Cerebellar nuclear complex (tissue), 1 donor: Measurements from ENCODE around the gene SEZ6L2.
A peak's percentile ranks its signal among the peaks of the same experiment; 100 is the strongest.
"Not testable (repeated sequence)": the region's sequence is repeated elsewhere in the genome, so short reads cannot be mapped to it uniquely, and the experiment has no call there.

Source experiments
- DNase-seq, 2 experiments: peaks; one replicate each; lab custom pipeline; 2025; lab: John Stamatoyannopoulos, UW

The SEZ6L2 gene

GRCh38 chr16:29889372-29889771 is 10.0 kb downstream of the SEZ6L2 start:
- DNase-seq, result not testable (repeated sequence)

- no peak for DNase-seq
These were observed 15.4 kb downstream of the SEZ6L2 start for GRCh38 chr16:29883987-29884386.

GRCh38 chr16:29881050-29881449 is 18.3 kb downstream of the SEZ6L2 start:
- no peak for DNase-seq

- DNase-seq, result no peak
These were observed 21.2 kb downstream of the SEZ6L2 start for GRCh38 chr16:29878172-29878571.

GRCh38 chr16:29877266-29877961 is 21.9 kb downstream of the SEZ6L2 start:
- no peak for DNase-seq

GRCh38 chr16:29876594-29877249 is 22.6 kb downstream of the SEZ6L2 start:
- no peak for DNase-seq

GRCh38 chr16:29876217-29876593 is 23.1 kb downstream of the SEZ6L2 start:
- no peak for DNase-seq

GRCh38 chr16:29875206-29875605 is 24.1 kb downstream of the SEZ6L2 start:
- DNase-seq, result no peak

GRCh38 chr16:29873319-29873718 is 26.0 kb downstream of the SEZ6L2 start:
- DNase-seq, result no peak

GRCh38 chr16:29871822-29872546 is 27.4 kb downstream of the SEZ6L2 start:
- no peak for DNase-seq

- DNase-seq, result not testable (repeated sequence)
These were observed 30.3 kb downstream of the SEZ6L2 start for GRCh38 chr16:29869067-29869466.

GRCh38 chr16:29868396-29869009 is 30.8 kb downstream of the SEZ6L2 start:
- no peak for DNase-seq

GRCh38 chr16:29864205-29864604 is 35.1 kb downstream of the SEZ6L2 start:
- DNase-seq, result no peak

- DNase-seq, result no peak
These were observed 35.7 kb downstream of the SEZ6L2 start for GRCh38 chr16:29863669-29863984.

- DNase-seq, result peak; percentile 82 to 89
These were observed 36.3 kb downstream of the SEZ6L2 start, which contains the start of gene CDIPT for GRCh38 chr16:29862884-29863668. Gene CDIPT (minus strand): TSS chr16:29863226. CDS start chr16:29862857, 369 bp downstream.

GRCh38 chr16:29862383-29862883 is 36.9 kb downstream of the SEZ6L2 start:
- peak in 1 of 2 experiments; percentile 9 for DNase-seq

GRCh38 chr16:29860218-29860617 is 39.1 kb downstream of the SEZ6L2 start:
- DNase-seq, result no peak

- DNase-seq, result no peak
These were observed 40.4 kb downstream of the SEZ6L2 start for GRCh38 chr16:29858974-29859373.

- no peak for DNase-seq
These were observed 41.1 kb downstream of the SEZ6L2 start for GRCh38 chr16:29858149-29858849.

- no peak for DNase-seq
These were observed 42.1 kb downstream of the SEZ6L2 start for GRCh38 chr16:29857133-29857760.
